Measurements from ENCODE around the gene PALMD.

Gene PALMD

GRCh38 chr1:99657213-99658030 lies 11.5 kb downstream of the PALMD start:
- no peaks in the 10 kb centered on the region for H3K4me1 ChIP-seq (ENCODE audit: control insufficient read depth, insufficient read depth, low read length)
- H3K4me3 ChIP-seq (ENCODE audit: insufficient read depth, low read depth, low read length) = no peak overlapping the region
- H3K36me3 ChIP-seq (ENCODE audit: control insufficient read depth, insufficient read depth, low read length) = no peaks in the 10 kb centered on the region
- no peak overlapping the region for H3K27ac ChIP-seq (ENCODE audit: insufficient read depth, low read depth, low read length, poor library complexity, severe bottlenecking)
- WGBS, 2 experiments = 93 to 97% methylated on average over 5 of the region's 5 CpGs
- H3K27me3 ChIP-seq (ENCODE audit: control insufficient read depth, insufficient read depth, low read length, poor library complexity, severe bottlenecking) = no peaks in the 10 kb centered on the region
- no peaks in the 10 kb centered on the region for H3K9me3 ChIP-seq (ENCODE audit: control insufficient read depth, low read length)

GRCh38 chr1:99658031-99658290 lies 12.0 kb downstream of the PALMD start:
- 81 to 97% methylated on average over 3 of the region's 3 CpGs for WGBS, 2 experiments
- Histone ChIP-seq H3K4me1 (ENCODE audit: control insufficient read depth, insufficient read depth, low read length) (no peaks in the 10 kb centered on the region), H3K4me3 (ENCODE audit: insufficient read depth, low read depth, low read length) (no peak overlapping the region), H3K27ac (ENCODE audit: insufficient read depth, low read depth, low read length, poor library complexity, severe bottlenecking) (no peak overlapping the region), H3K36me3 (ENCODE audit: control insufficient read depth, insufficient read depth, low read length) (no peaks in the 10 kb centered on the region), H3K27me3 (ENCODE audit: control insufficient read depth, insufficient read depth, low read length, poor library complexity, severe bottlenecking) (no peaks in the 10 kb centered on the region), H3K9me3 (ENCODE audit: control insufficient read depth, low read length) (no peaks in the 10 kb centered on the region)

- Histone ChIP-seq H3K27ac (ENCODE audit: insufficient read depth, low read depth, low read length, poor library complexity, severe bottlenecking) (no peak overlapping the region), H3K4me3 (ENCODE audit: insufficient read depth, low read depth, low read length) (no peak overlapping the region), H3K4me1 (ENCODE audit: control insufficient read depth, insufficient read depth, low read length) (no peaks in the 10 kb centered on the region), H3K27me3 (ENCODE audit: control insufficient read depth, insufficient read depth, low read length, poor library complexity, severe bottlenecking) (no peaks in the 10 kb centered on the region), H3K9me3 (ENCODE audit: control insufficient read depth, low read length) (no peaks in the 10 kb centered on the region), H3K36me3 (ENCODE audit: control insufficient read depth, insufficient read depth, low read length) (no peaks in the 10 kb centered on the region)
- 92 to 96% methylated on average over 2 of the region's 2 CpGs for WGBS, 2 experiments
Measured at GRCh38 chr1:99659755-99660210, 13.9 kb downstream of the PALMD start.

- Histone ChIP-seq H3K36me3 (ENCODE audit: control insufficient read depth, insufficient read depth, low read length) (no peaks in the 10 kb centered on the region), H3K9me3 (ENCODE audit: control insufficient read depth, low read length) (no peaks in the 10 kb centered on the region), H3K4me1 (ENCODE audit: control insufficient read depth, insufficient read depth, low read length) (no peaks in the 10 kb centered on the region), H3K27ac (ENCODE audit: insufficient read depth, low read depth, low read length, poor library complexity, severe bottlenecking) (no peak overlapping the region), H3K27me3 (ENCODE audit: control insufficient read depth, insufficient read depth, low read length, poor library complexity, severe bottlenecking) (no peaks in the 10 kb centered on the region), H3K4me3 (ENCODE audit: insufficient read depth, low read depth, low read length) (no peak overlapping the region)
- 92 to 93% methylated on average over 2 of the region's 2 CpGs for WGBS, 2 experiments
Measured at GRCh38 chr1:99660496-99660895, 14.6 kb downstream of the PALMD start.

- Histone ChIP-seq H3K4me1 (ENCODE audit: control insufficient read depth, insufficient read depth, low read length) (no peaks in the 10 kb centered on the region), H3K27me3 (ENCODE audit: control insufficient read depth, insufficient read depth, low read length, poor library complexity, severe bottlenecking) (no peaks in the 10 kb centered on the region), H3K9me3 (ENCODE audit: control insufficient read depth, low read length) (no peaks in the 10 kb centered on the region), H3K36me3 (ENCODE audit: control insufficient read depth, insufficient read depth, low read length) (no peaks in the 10 kb centered on the region), H3K27ac (ENCODE audit: insufficient read depth, low read depth, low read length, poor library complexity, severe bottlenecking) (no peak overlapping the region), H3K4me3 (ENCODE audit: insufficient read depth, low read depth, low read length) (no peak overlapping the region)
- 86 to 87% methylated on average over 3 of the region's 3 CpGs for WGBS, 2 experiments
Measured at GRCh38 chr1:99661780-99662179, 15.9 kb downstream of the PALMD start.

- no peak overlapping the region for H3K4me3 ChIP-seq (ENCODE audit: insufficient read depth, low read depth, low read length)
- H3K27ac ChIP-seq (ENCODE audit: insufficient read depth, low read depth, low read length, poor library complexity, severe bottlenecking) = no peak overlapping the region
- no peaks in the 10 kb centered on the region for H3K4me1 ChIP-seq (ENCODE audit: control insufficient read depth, insufficient read depth, low read length)
Measured at GRCh38 chr1:99662539-99663080, 16.7 kb downstream of the PALMD start.

GRCh38 chr1:99663501-99663900 lies 17.6 kb downstream of the PALMD start:
- H3K9me3 ChIP-seq (ENCODE audit: control insufficient read depth, low read length) = no peaks in the 10 kb centered on the region
- no peaks in the 10 kb centered on the region for H3K4me1 ChIP-seq (ENCODE audit: control insufficient read depth, insufficient read depth, low read length)
- H3K36me3 ChIP-seq (ENCODE audit: control insufficient read depth, insufficient read depth, low read length) = no peaks in the 10 kb centered on the region
- 84 to 97% methylated on average over 2 of the region's 2 CpGs for WGBS, 2 experiments
- H3K4me3 ChIP-seq (ENCODE audit: insufficient read depth, low read depth, low read length) = no peak overlapping the region
- H3K27ac ChIP-seq (ENCODE audit: insufficient read depth, low read depth, low read length, poor library complexity, severe bottlenecking) = no peak overlapping the region
- no peaks in the 10 kb centered on the region for H3K27me3 ChIP-seq (ENCODE audit: control insufficient read depth, insufficient read depth, low read length, poor library complexity, severe bottlenecking)

More at GRCh38 chr1:99662539-99663080, 16.7 kb downstream of the PALMD start:
- H3K36me3 ChIP-seq (ENCODE audit: control insufficient read depth, insufficient read depth, low read length) = no peaks in the 10 kb centered on the region
- 58 to 75% methylated on average over 2 to 3 of the region's 3 CpGs for WGBS, 2 experiments
- no peaks in the 10 kb centered on the region for H3K27me3 ChIP-seq (ENCODE audit: control insufficient read depth, insufficient read depth, low read length, poor library complexity, severe bottlenecking)
- H3K9me3 ChIP-seq (ENCODE audit: control insufficient read depth, low read length) = no peaks in the 10 kb centered on the region

- Histone ChIP-seq H3K36me3 (ENCODE audit: control insufficient read depth, insufficient read depth, low read length) (no peaks in the 10 kb centered on the region), H3K4me1 (ENCODE audit: control insufficient read depth, insufficient read depth, low read length) (no peaks in the 10 kb centered on the region), H3K27me3 (ENCODE audit: control insufficient read depth, insufficient read depth, low read length, poor library complexity, severe bottlenecking) (no peaks in the 10 kb centered on the region), H3K9me3 (ENCODE audit: control insufficient read depth, low read length) (no peaks in the 10 kb centered on the region), H3K4me3 (ENCODE audit: insufficient read depth, low read depth, low read length) (no peak overlapping the region), H3K27ac (ENCODE audit: insufficient read depth, low read depth, low read length, poor library complexity, severe bottlenecking) (no peak overlapping the region)
- WGBS, 2 experiments = no CpG with 5 or more reads among the region's 1 CpG
Measured at GRCh38 chr1:99665212-99665611, 19.3 kb downstream of the PALMD start.

- WGBS, 2 experiments = 89 to 90% methylated on average over 4 of the region's 4 CpGs
- H3K4me3 ChIP-seq (ENCODE audit: insufficient read depth, low read depth, low read length) = no peak overlapping the region
- H3K36me3 ChIP-seq (ENCODE audit: control insufficient read depth, insufficient read depth, low read length) = no peaks in the 10 kb centered on the region
- H3K27me3 ChIP-seq (ENCODE audit: control insufficient read depth, insufficient read depth, low read length, poor library complexity, severe bottlenecking) = no peaks in the 10 kb centered on the region
- no peaks in the 10 kb centered on the region for H3K9me3 ChIP-seq (ENCODE audit: control insufficient read depth, low read length)
- no peak overlapping the region for H3K27ac ChIP-seq (ENCODE audit: insufficient read depth, low read depth, low read length, poor library complexity, severe bottlenecking)
- no peaks in the 10 kb centered on the region for H3K4me1 ChIP-seq (ENCODE audit: control insufficient read depth, insufficient read depth, low read length)
Measured at GRCh38 chr1:99669376-99669775, 23.5 kb downstream of the PALMD start.

- H3K9me3 ChIP-seq (ENCODE audit: control insufficient read depth, low read length) = no peaks in the 10 kb centered on the region
- WGBS, 2 experiments = 94 to 100% methylated on average over 2 of the region's 2 CpGs
- H3K4me3 ChIP-seq (ENCODE audit: insufficient read depth, low read depth, low read length) = no peak overlapping the region
- H3K27ac ChIP-seq (ENCODE audit: insufficient read depth, low read depth, low read length, poor library complexity, severe bottlenecking) = no peak overlapping the region
- no peaks in the 10 kb centered on the region for H3K27me3 ChIP-seq (ENCODE audit: control insufficient read depth, insufficient read depth, low read length, poor library complexity, severe bottlenecking)
- H3K4me1 ChIP-seq (ENCODE audit: control insufficient read depth, insufficient read depth, low read length) = no peaks in the 10 kb centered on the region
- no peaks in the 10 kb centered on the region for H3K36me3 ChIP-seq (ENCODE audit: control insufficient read depth, insufficient read depth, low read length)
Measured at GRCh38 chr1:99669821-99670220, 23.9 kb downstream of the PALMD start.
